OCI-LY1 (cell line): Measurements from ENCODE around the gene KHDC1.

ENCODE experiments used
- H2AFZ ChIP-seq: fragments of 200-600 bp; sonication (generic), shearing (Covaris generic); 2 replicates; pipeline ENCODE4 v1.6.0; 2014; ENCODE audit warnings: antibody characterized with exemption, mild to moderate bottlenecking, low read length
- H3F3A ChIP-seq: fragments of 200-600 bp; sonication (generic), shearing (Covaris generic); 2 replicates; pipeline ENCODE4 v1.6.0; 2014; ENCODE audit warnings: mild to moderate bottlenecking, antibody characterized with exemption, low read length, moderate library complexity; ENCODE audit not compliant: insufficient read depth
- H3K27ac ChIP-seq: fragments of 200-600 bp; sonication (generic); 2 replicates; pipeline ENCODE4 v1.5.1; 2014; ENCODE audit warnings: low read length, mixed run types, mild to moderate bottlenecking, low read depth; ENCODE audit not compliant: poor library complexity, severe bottlenecking
- H3K27me3 ChIP-seq: fragments of 200-600 bp; sonication (generic); 2 replicates; pipeline ENCODE4 v1.6.0; 2014; ENCODE audit warnings: antibody characterized with exemption, mild to moderate bottlenecking, low read length, moderate library complexity; ENCODE audit not compliant: insufficient read depth
- H3K36me3 ChIP-seq: fragments of 200-600 bp; sonication (generic); 2 replicates; pipeline ENCODE4 v1.6.1; 2014; ENCODE audit warnings: mild to moderate bottlenecking, antibody characterized with exemption, low read length, moderate library complexity, mixed read lengths; ENCODE audit not compliant: insufficient read depth
- H3K4me1 ChIP-seq: fragments of 200-600 bp; sonication (generic); 2 replicates; pipeline ENCODE4 v1.5.1; 2014; ENCODE audit warnings: mild to moderate bottlenecking, low read length, moderate library complexity; ENCODE audit not compliant: insufficient read depth, severe bottlenecking
- H3K4me2 ChIP-seq: fragments of 200-600 bp; sonication (generic), shearing (Covaris generic); 2 replicates; pipeline ENCODE4 v1.6.1; 2014; ENCODE audit warnings: low read length
- H3K4me3 ChIP-seq: fragments of 200-600 bp; sonication (generic); 2 replicates; pipeline ENCODE4 v1.5.1; 2014; ENCODE audit warnings: low read length, low read depth, mild to moderate bottlenecking, mixed read lengths; ENCODE audit not compliant: poor library complexity, severe bottlenecking
- H3K79me2 ChIP-seq: fragments of 200-600 bp; shearing (Covaris generic); 2 replicates; pipeline ENCODE4 v1.6.1; 2016; ENCODE audit warnings: mixed run types, low read length, mixed read lengths; ENCODE audit not compliant: insufficient read depth
- H3K9ac ChIP-seq: fragments of 200-600 bp; sonication (generic), shearing (Covaris generic); 2 replicates; pipeline ENCODE4 v1.6.1; 2014; ENCODE audit warnings: mild to moderate bottlenecking, low read length, mixed read lengths
- H3K9me2 ChIP-seq: fragments of 200-600 bp; sonication (generic), shearing (Covaris generic); 2 replicates; pipeline ENCODE4 v1.6.1; 2014; ENCODE audit warnings: low read depth, mild to moderate bottlenecking, low read length, mixed read lengths
- H3K9me3 ChIP-seq: fragments of 200-600 bp; shearing (Covaris generic); 2 replicates; pipeline ENCODE4 v1.6.1; 2014; ENCODE audit warnings: low read length, mixed read lengths
- H4K20me1 ChIP-seq: fragments of 200-600 bp; sonication (generic), shearing (Covaris generic); 2 replicates; pipeline ENCODE4 v1.6.0; 2016; ENCODE audit warnings: mild to moderate bottlenecking, low read length; ENCODE audit not compliant: insufficient read depth
- CTCF ChIP-seq: fragments of 200-600 bp; sonication (generic), shearing (Covaris generic); IDR thresholded peaks from 2 replicates; pipeline ENCODE4 v1.5.1; 2017; ENCODE audit warnings: mild to moderate bottlenecking, antibody characterized with exemption, low read length, moderate library complexity, mixed read lengths
- EZH2 ChIP-seq: fragments of 200-600 bp; sonication (generic), shearing (Covaris generic); IDR thresholded peaks from 2 replicates; pipeline ENCODE4 v1.8.0; 2017; ENCODE audit warnings: borderline replicate concordance, mixed run types, mild to moderate bottlenecking, antibody characterized with exemption, low read length, moderate library complexity, mixed read lengths

The KHDC1 gene

GRCh38 chr6:73209117-73209516, 53.9 kb downstream of the KHDC1 start:
- H3K9me2 ChIP-seq = no peaks in the 10 kb centered on the region
- H3K36me3 ChIP-seq = no peaks in the 10 kb centered on the region
- TF ChIP-seq CTCF (no peak), EZH2 (no peak)
- no peaks in the 10 kb centered on the region for H3K4me1 ChIP-seq
- H3K27ac ChIP-seq = no peak overlapping the region
- no peak overlapping the region for H3K4me3 ChIP-seq
- no peaks in the 10 kb centered on the region for H3K27me3 ChIP-seq
- H2AFZ ChIP-seq = no peak overlapping the region
- H3F3A ChIP-seq = no peaks in the 10 kb centered on the region
- H3K4me2 ChIP-seq = no peak overlapping the region
- H4K20me1 ChIP-seq = no peaks in the 10 kb centered on the region
- no peak overlapping the region for H3K9ac ChIP-seq
- no peaks in the 10 kb centered on the region for H3K9me3 ChIP-seq
- H3K79me2 ChIP-seq = no peaks in the 10 kb centered on the region

- no peaks in the 10 kb centered on the region for H3F3A ChIP-seq
- H3K9me3 ChIP-seq = no peaks in the 10 kb centered on the region
- no peaks in the 10 kb centered on the region for H3K9me2 ChIP-seq
These were observed 55.7 kb downstream of the KHDC1 start for GRCh38 chr6:73207221-73207837.

GRCh38 chr6:73204252-73204651, 58.7 kb downstream of the KHDC1 start:
- Histone ChIP-seq H3K79me2 (no peaks in the 10 kb centered on the region), H3K9ac (no peak overlapping the region), H2AFZ (no peak overlapping the region), H3K9me2 (no peaks in the 10 kb centered on the region), H3K4me1 (no peaks in the 10 kb centered on the region), H3K27me3 (no peaks in the 10 kb centered on the region), H3F3A (no peaks in the 10 kb centered on the region), H4K20me1 (no peaks in the 10 kb centered on the region), H3K9me3 (no peaks in the 10 kb centered on the region), H3K4me3 (no peak overlapping the region), H3K27ac (no peak overlapping the region), H3K4me2 (no peak overlapping the region), H3K36me3 (no peaks in the 10 kb centered on the region)
- TF ChIP-seq CTCF = no peak
- TF ChIP-seq EZH2 = no peak

More at GRCh38 chr6:73207221-73207837, 55.7 kb downstream of the KHDC1 start:
- Histone ChIP-seq H3K27ac (no peak overlapping the region), H3K27me3 (no peaks in the 10 kb centered on the region), H3K4me3 (no peak overlapping the region), H4K20me1 (no peaks in the 10 kb centered on the region), H3K36me3 (no peaks in the 10 kb centered on the region), H3K79me2 (no peaks in the 10 kb centered on the region), H3K4me1 (no peaks in the 10 kb centered on the region), H3K9ac (no peak overlapping the region), H2AFZ (no peak overlapping the region), H3K4me2 (no peak overlapping the region)
- TF ChIP-seq CTCF (no peak), EZH2 (no peak)
